Esophagus squamous epithelium (tissue), 5 donors: ENCODE data around the gene TSHZ2. TPM values are rescaled to one million over a fixed set of nuclear protein-coding genes. Genes with fewer than 3 reads are reported as not detected.

Experiments used
- DNase-seq: peaks from one replicate; lab custom pipeline; 2025; lab: John Stamatoyannopoulos, UW
- H3K27ac ChIP-seq, 4 donors: fragments of 200-600 bp; sonication (generic); one replicate each; pipeline ENCODE4 v1.5.1; 2016 to 2019; ENCODE audit warnings: mild to moderate bottlenecking in 1 of 4
- H3K27me3 ChIP-seq, 4 donors: fragments of 200-600 bp; sonication (generic); 1 replicate in 3 of 4; 2 replicates in 1 of 4; pipeline versions ENCODE4 v1.5.1 to v1.6.0; 2017 to 2021; ENCODE audit warnings: antibody characterized with exemption in 1 of 4
- H3K36me3 ChIP-seq, 3 donors: fragments of 200-600 bp; sonication (generic); one replicate each; pipeline ENCODE4 v1.5.1; 2016 to 2019
- H3K4me1 ChIP-seq, 3 donors: fragments of 200-600 bp; sonication (generic); one replicate each; pipeline ENCODE4 v1.5.1; 2017 to 2019
- H3K4me3 ChIP-seq, 4 donors: fragments of 200-600 bp; sonication (generic); 1 replicate in 3 of 4; 2 replicates in 1 of 4; pipeline ENCODE4 v1.5.1; 2016 to 2019; ENCODE audit warnings: mild to moderate bottlenecking in 2 of 4, moderate library complexity in 1 of 4
- H3K9me3 ChIP-seq, 3 donors: fragments of 200-600 bp; sonication (generic); one replicate each; pipeline ENCODE4 v1.5.1; 2016 to 2019
- CTCF ChIP-seq, 6 experiments: fragments of 450-650 bp in 4 of 6; fragments of 200-600 bp in 2 of 6; sonication (generic) in 2 of 6; IDR thresholded peaks; one replicate each; pipeline ENCODE4 v1.5.1; 2016 to 2019; ENCODE audit warnings: antibody characterized with exemption in 6 of 6, mild to moderate bottlenecking in 4 of 6, moderate library complexity in 4 of 6
- POLR2A ChIP-seq, 4 donors: fragments of 450-650 bp; IDR thresholded peaks; one replicate each; pipeline ENCODE4 v1.6.1; 2017; ENCODE audit warnings: antibody characterized with exemption in 4 of 4, mild to moderate bottlenecking in 4 of 4, moderate library complexity in 3 of 4
- WGBS, 2 donors: methylation state at CpG; one replicate each; pipeline ENCODE4 v1.1.5; 2018; 5-methylcytosine and 5-hydroxymethylcytosine counted together
- intact Hi-C: fragments of 100-400 bp; cut with DNase I; formaldehyde crosslinking; loops from one replicate; pipeline ENCODE4 v1.15.0; 2022
- total RNA-seq, 4 donors: library from RNA; depleted of rRNA; stranded (reverse); fragments of >200 nt; gene quantifications; one replicate each; pipeline ENCODE4 v1.1.0, GENCODE V29; 2016
- donor health status: DM: yes; HTN: yes; CAD: no.

TSHZ2 gene
- total RNA-seq, 4 donors from 2014 or later: 4.7 to 22.0 (median 12.9) TPM

GRCh38 chr20:53165452-53165851 lies 193.3 kb downstream of the TSHZ2 start:
- no peaks in the 10 kb centered on the region for H3K27me3 ChIP-seq
- H3K9me3 ChIP-seq: no peaks in the 10 kb centered on the region
- WGBS, 2 donors: 83 to 88% methylated on average over 4 of the region's 4 CpGs
- H3K4me1 ChIP-seq: peaks cover 0 to 14% (median 0%) of the 10 kb centered on the region in 3 donors
- no peak overlapping the region for H3K27ac ChIP-seq
- no peak overlapping the region for H3K4me3 ChIP-seq
- no peaks in the 10 kb centered on the region for H3K36me3 ChIP-seq
- intact Hi-C loops: no loop called here
- no peak for DNase-seq
- no peak for TF ChIP-seq POLR2A (IDR thresholded peaks at IDR 0.05)
- TF ChIP-seq CTCF (IDR thresholded peaks at IDR 0.05): no peak

- H3K9me3 ChIP-seq: no peaks in the 10 kb centered on the region
- no peak overlapping the region for H3K4me3 ChIP-seq
- intact Hi-C loops: no loop called here
- WGBS, 2 donors: 71 to 82% methylated on average over 1 of the region's 1 CpG
- no peak for DNase-seq
- no peaks in the 10 kb centered on the region for H3K36me3 ChIP-seq
- H3K27ac ChIP-seq: no peak overlapping the region
- TF ChIP-seq POLR2A (IDR thresholded peaks at IDR 0.05) (no peak), CTCF (IDR thresholded peaks at IDR 0.05) (no peak)
- H3K27me3 ChIP-seq: no peaks in the 10 kb centered on the region
- no peaks in the 10 kb centered on the region for H3K4me1 ChIP-seq
These were observed 196.3 kb downstream of the TSHZ2 start for GRCh38 chr20:53168491-53168890.

- WGBS, 2 donors: 76 to 81% methylated on average over 6 to 7 of the region's 7 CpGs
- DNase-seq: no peak
These were observed 198.0 kb downstream of the TSHZ2 start for GRCh38 chr20:53170196-53170595.

GRCh38 chr20:53171065-53171464 lies 198.9 kb downstream of the TSHZ2 start:
- no peak overlapping the region for H3K27ac ChIP-seq
- no peaks in the 10 kb centered on the region for H3K27me3 ChIP-seq
- intact Hi-C loops: no loop called here
- WGBS, 2 donors: 84 to 92% methylated on average over 6 of the region's 6 CpGs
- H3K4me3 ChIP-seq: no peak overlapping the region
- DNase-seq: no peak
- no peaks in the 10 kb centered on the region for H3K4me1 ChIP-seq
- H3K36me3 ChIP-seq: no peaks in the 10 kb centered on the region
- no peaks in the 10 kb centered on the region for H3K9me3 ChIP-seq
- TF ChIP-seq POLR2A (IDR thresholded peaks at IDR 0.05): no peak
- TF ChIP-seq CTCF (IDR thresholded peaks at IDR 0.05): no peak

More at GRCh38 chr20:53170196-53170595, 198.0 kb downstream of the TSHZ2 start:
- TF ChIP-seq CTCF (IDR thresholded peaks at IDR 0.05): no peak
- no peak for TF ChIP-seq POLR2A (IDR thresholded peaks at IDR 0.05)
- H3K27me3 ChIP-seq: no peaks in the 10 kb centered on the region
- H3K9me3 ChIP-seq: no peaks in the 10 kb centered on the region
- H3K4me3 ChIP-seq: no peak overlapping the region
- no peaks in the 10 kb centered on the region for H3K4me1 ChIP-seq
- intact Hi-C loops: no loop called here
- H3K36me3 ChIP-seq: no peaks in the 10 kb centered on the region
- no peak overlapping the region for H3K27ac ChIP-seq

GRCh38 chr20:53174454-53174853 lies 202.3 kb downstream of the TSHZ2 start:
- H3K27me3 ChIP-seq: no peaks in the 10 kb centered on the region
- no peak overlapping the region for H3K27ac ChIP-seq
- no peaks in the 10 kb centered on the region for H3K9me3 ChIP-seq
- H3K4me1 ChIP-seq: no peaks in the 10 kb centered on the region
- intact Hi-C loops: no loop called here
- no peak overlapping the region for H3K4me3 ChIP-seq
- 76 to 78% methylated on average over 3 of the region's 3 CpGs for WGBS, 2 donors
- no peak for DNase-seq
- TF ChIP-seq POLR2A (IDR thresholded peaks at IDR 0.05) (no peak), CTCF (IDR thresholded peaks at IDR 0.05) (no peak)
- H3K36me3 ChIP-seq: no peaks in the 10 kb centered on the region
